GM12878 (cell line): ENCODE results near the gene VWA8.

Experiments used
- BCL11A ChIP-seq: IDR thresholded peaks from 2 replicates; pipeline ENCODE4 v1.6.1; 2011; ENCODE audit warnings: low read depth, low read length
- CEBPB ChIP-seq, 2 experiments: fragments of 150-350 bp in 1 of 2; IDR thresholded peaks; 2 replicates each; pipeline ENCODE4 v1.6.1; 2012 to 2014; ENCODE audit warnings: low read depth in 2 of 2, low read length in 2 of 2, borderline replicate concordance in 1 of 2, inconsistent platforms in 1 of 2
- CTCF ChIP-seq, 3 experiments: IDR thresholded peaks in 2 of 3; conservative IDR thresholded peaks in 1 of 3; 2 replicates each; pipeline ENCODE4 v1.5.1; 2011; ENCODE audit warnings: low read depth in 3 of 3, low read length in 3 of 3, mild to moderate bottlenecking in 3 of 3, control low read depth in 2 of 3, moderate library complexity in 2 of 3, inconsistent platforms in 1 of 3, mixed read lengths in 1 of 3; ENCODE audit not compliant: control insufficient read depth in 2 of 3, insufficient read depth in 1 of 3; ENCODE audit errors: extremely low read depth in 1 of 3
- E2F4 ChIP-seq: IDR thresholded peaks from 2 replicates; pipeline ENCODE4 v1.6.1; 2012; ENCODE audit warnings: low read depth, low read length, improper control_type of control experiment
- EP300 ChIP-seq, 2 experiments: fragments of 150-350 bp in 1 of 2; IDR thresholded peaks; 2 replicates each; pipeline ENCODE4 v1.6.1; 2011 to 2012; ENCODE audit warnings: low read depth in 2 of 2, low read length in 2 of 2, borderline replicate concordance in 1 of 2, improper control_type of control experiment in 1 of 2, inconsistent platforms in 1 of 2; ENCODE audit not compliant: control insufficient read depth in 1 of 2
- EZH2 ChIP-seq: IDR thresholded peaks from 2 replicates; pipeline ENCODE4 v1.6.1; 2012; ENCODE audit warnings: low read depth, mild to moderate bottlenecking, control low read depth, inconsistent platforms, low read length, borderline replicate concordance; ENCODE audit not compliant: control insufficient read depth
- FOS ChIP-seq: IDR thresholded peaks from 3 replicates; pipeline ENCODE4 v1.6.1; 2011; ENCODE audit warnings: borderline replicate concordance; ENCODE audit not compliant: insufficient read length; ENCODE audit errors: extremely low read depth
- NRF1 ChIP-seq: conservative IDR thresholded peaks from 2 replicates; pipeline ENCODE4 v1.6.1; 2011; ENCODE audit warnings: mild to moderate bottlenecking, low read depth, low read length, improper control_type of control experiment
- PBX3 ChIP-seq: IDR thresholded peaks from 2 replicates; pipeline ENCODE4 v1.6.1; 2011; ENCODE audit warnings: mild to moderate bottlenecking, low read depth, low read length, moderate library complexity; ENCODE audit not compliant: insufficient replicate concordance
- POLR2A ChIP-seq: IDR thresholded peaks from 2 replicates; pipeline ENCODE4 v1.6.1; 2011; ENCODE audit warnings: low read depth, mild to moderate bottlenecking, low read length
- RAD51 ChIP-seq: fragments of 450-650 bp; IDR thresholded peaks from 2 replicates; pipeline ENCODE4 v1.6.1; 2016; ENCODE audit warnings: moderate library complexity, mild to moderate bottlenecking, inconsistent platforms
- RCOR1 ChIP-seq: conservative IDR thresholded peaks from 2 replicates; pipeline ENCODE4 v1.6.1; 2012; ENCODE audit warnings: low read depth, low read length, improper control_type of control experiment
- USF1 ChIP-seq: IDR thresholded peaks from 2 replicates; pipeline ENCODE4 v1.6.1; 2011; ENCODE audit warnings: borderline replicate concordance, low read depth, mild to moderate bottlenecking, moderate library complexity, mixed read lengths, low read length; ENCODE audit not compliant: insufficient read depth; ENCODE audit errors: extremely low read length
- ZBTB33 ChIP-seq: fragments of 450-650 bp; IDR thresholded peaks from 2 replicates; pipeline ENCODE4 v1.6.1; 2017; ENCODE audit warnings: mild to moderate bottlenecking

- TF ChIP-seq RAD51 (no peak), BCL11A (no peak), E2F4 (no peak), CTCF (IDR thresholded peaks at IDR 0.05 in 2 of 3, conservative IDR thresholded peaks at IDR 0.05 in 1 of 3; ENCODE audit: control insufficient read depth in 2 of 3, extremely low read depth in 1 of 3, insufficient read depth in 1 of 3, low read depth in 3 of 3, low read length in 3 of 3) (no peak), EP300 (IDR thresholded peaks at IDR 0.05; ENCODE audit: borderline replicate concordance in 1 of 2, control insufficient read depth in 1 of 2, low read depth in 2 of 2, low read length in 2 of 2) (no peak), EZH2 (no peak), ZBTB33 (no peak), CEBPB (IDR thresholded peaks at IDR 0.05; ENCODE audit: borderline replicate concordance in 1 of 2, low read depth in 2 of 2, low read length in 2 of 2) (no peak), USF1 (no peak), NRF1 (no peak), RCOR1 (no peak), PBX3 (no peak), POLR2A (no peak), FOS (no peak)
Measured at GRCh38 chr13:41925014-41925413, 35.9 kb downstream of the VWA8 start.
